SH-SY5Y (cell line): Measurements from ENCODE around the gene PCNT.

Experiments used
- GATA2 ChIP-seq: IDR thresholded peaks from 2 replicates; pipeline ENCODE4 v1.6.1; 2011; ENCODE audit warnings: mild to moderate bottlenecking, low read depth, low read length
- GATA3 ChIP-seq: IDR thresholded peaks from 2 replicates; pipeline ENCODE4 v1.6.1; 2011; ENCODE audit warnings: low read depth, mild to moderate bottlenecking, low read length, moderate library complexity

GRCh38 chr21:46486481-46487126 lies 162.6 kb downstream of the PCNT start:
- TF ChIP-seq GATA2 (no peak), GATA3 (no peak)
